Measurements from ENCODE around the gene MSRB3.
"Not testable (repeated sequence)": the region's sequence is repeated elsewhere in the genome, so short reads cannot be mapped to it uniquely, and the experiment has no call there.

MSRB3 gene

DNA sequence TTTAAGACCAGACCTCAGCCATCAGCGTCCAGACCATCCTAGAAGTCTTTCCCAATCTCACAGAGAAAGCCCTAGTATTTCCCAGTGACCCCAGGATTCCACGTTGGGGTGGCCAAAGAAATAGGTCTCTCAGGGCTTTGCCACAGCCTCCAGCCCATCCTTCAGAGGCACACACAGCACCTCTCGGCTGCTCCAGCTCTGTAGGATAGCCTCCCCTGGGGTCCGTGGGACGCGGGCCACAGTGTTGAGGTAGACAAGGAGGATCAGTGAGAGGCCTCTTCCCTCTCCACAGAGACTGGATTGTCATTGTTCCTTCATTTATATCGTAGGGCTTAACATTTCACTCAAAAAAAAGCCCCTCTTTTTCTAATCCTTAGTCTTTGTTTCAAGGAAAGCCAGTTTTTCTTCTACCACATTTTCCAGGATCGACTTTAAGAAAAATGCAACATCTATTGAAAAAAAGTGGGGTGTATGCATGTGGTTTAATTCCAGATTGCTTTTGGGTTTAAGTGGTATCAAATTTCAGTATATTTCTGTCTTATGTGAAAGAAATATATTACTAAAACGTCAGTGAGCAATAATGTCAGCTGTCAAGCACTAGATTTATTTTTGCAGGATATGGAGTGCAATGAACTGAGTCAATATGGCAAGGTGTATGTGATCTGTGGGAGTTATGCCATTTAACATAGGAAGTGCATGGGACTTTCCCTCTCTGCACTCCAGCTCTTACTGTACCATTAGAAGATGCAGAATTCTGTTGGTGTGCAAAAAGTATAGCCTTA lies 187.5 kb downstream of the MSRB3 start:
- H3K27ac ChIP-seq = no peak overlapping the region
- no peak for DNase-seq
- in situ Hi-C loops (cut with HindIII; ENCODE audit: low pct_ligation_motif_present, low sequenced_read_pairs) = no loop called here
- H3K27me3 ChIP-seq (replicated peaks) = no peaks in the 10 kb centered on the region
- TF ChIP-seq, protein P1, sequence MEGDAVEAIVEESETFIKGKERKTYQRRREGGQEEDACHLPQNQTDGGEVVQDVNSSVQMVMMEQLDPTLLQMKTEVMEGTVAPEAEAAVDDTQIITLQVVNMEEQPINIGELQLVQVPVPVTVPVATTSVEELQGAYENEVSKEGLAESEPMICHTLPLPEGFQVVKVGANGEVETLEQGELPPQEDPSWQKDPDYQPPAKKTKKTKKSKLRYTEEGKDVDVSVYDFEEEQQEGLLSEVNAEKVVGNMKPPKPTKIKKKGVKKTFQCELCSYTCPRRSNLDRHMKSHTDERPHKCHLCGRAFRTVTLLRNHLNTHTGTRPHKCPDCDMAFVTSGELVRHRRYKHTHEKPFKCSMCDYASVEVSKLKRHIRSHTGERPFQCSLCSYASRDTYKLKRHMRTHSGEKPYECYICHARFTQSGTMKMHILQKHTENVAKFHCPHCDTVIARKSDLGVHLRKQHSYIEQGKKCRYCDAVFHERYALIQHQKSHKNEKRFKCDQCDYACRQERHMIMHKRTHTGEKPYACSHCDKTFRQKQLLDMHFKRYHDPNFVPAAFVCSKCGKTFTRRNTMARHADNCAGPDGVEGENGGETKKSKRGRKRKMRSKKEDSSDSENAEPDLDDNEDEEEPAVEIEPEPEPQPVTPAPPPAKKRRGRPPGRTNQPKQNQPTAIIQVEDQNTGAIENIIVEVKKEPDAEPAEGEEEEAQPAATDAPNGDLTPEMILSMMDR (IDR thresholded peaks at IDR 0.05; ENCODE audit: low read depth, low read length, missing control alignments) = no peak
- no peak overlapping the region for H3K4me3 ChIP-seq (ENCODE audit: low read depth, low read length)
- no peaks in the 10 kb centered on the region for H3K36me3 ChIP-seq (replicated peaks)

DNA sequence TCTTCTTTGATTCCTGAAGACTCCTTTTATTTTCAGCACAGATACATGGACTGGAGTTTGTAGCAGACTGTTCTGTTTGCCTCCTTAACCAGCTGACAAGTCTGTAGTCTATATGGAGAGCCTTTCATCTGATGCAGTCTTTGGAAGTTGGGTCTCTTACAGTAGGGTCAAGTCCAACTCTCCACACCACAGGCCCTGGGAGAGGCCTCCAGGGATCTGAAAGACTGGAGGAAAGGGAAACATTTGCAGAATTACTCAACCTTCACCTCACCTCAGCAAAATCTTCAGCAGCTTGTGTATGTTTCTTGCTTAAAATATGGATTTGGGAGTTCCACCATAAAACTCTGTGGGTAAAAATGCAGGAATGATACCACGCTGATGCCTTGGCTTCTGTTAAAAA lies 188.4 kb downstream of the MSRB3 start:
- DNase-seq = no peak
- no peak overlapping the region for H3K27ac ChIP-seq
- no peak overlapping the region for H3K4me3 ChIP-seq (ENCODE audit: low read depth, low read length)
- in situ Hi-C loops (cut with HindIII; ENCODE audit: low pct_ligation_motif_present, low sequenced_read_pairs) = no loop called here
- H3K27me3 ChIP-seq (replicated peaks) = no peaks in the 10 kb centered on the region
- H3K36me3 ChIP-seq (replicated peaks) = no peaks in the 10 kb centered on the region
- TF ChIP-seq, protein P1 (IDR thresholded peaks at IDR 0.05; ENCODE audit: low read depth, low read length, missing control alignments) = no peak

DNA sequence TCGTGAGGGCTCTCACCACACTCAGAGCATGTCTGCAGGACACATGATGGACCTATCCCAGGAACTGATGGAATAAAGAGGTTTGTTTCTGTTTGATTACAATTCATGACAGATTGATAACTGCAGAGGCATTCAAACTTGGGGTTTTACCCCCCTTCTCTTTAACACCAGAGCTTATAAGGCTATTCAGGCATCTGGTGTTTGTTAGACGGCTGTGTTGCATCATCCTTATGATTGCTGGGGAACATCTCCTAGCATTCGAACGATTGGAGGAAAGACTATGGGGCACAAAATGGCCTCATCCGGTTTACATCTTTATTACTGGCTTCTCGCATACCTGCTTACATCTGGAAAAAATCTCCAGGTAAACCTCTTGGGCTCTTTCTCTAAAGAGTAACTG lies 191.8 kb downstream of the MSRB3 start:
- H3K36me3 ChIP-seq (replicated peaks) = no peaks in the 10 kb centered on the region
- in situ Hi-C loops (cut with HindIII; ENCODE audit: low pct_ligation_motif_present, low sequenced_read_pairs) = no loop called here
- TF ChIP-seq, protein P1 (IDR thresholded peaks at IDR 0.05; ENCODE audit: low read depth, low read length, missing control alignments) = no peak
- no peak for DNase-seq
- H3K4me3 ChIP-seq (ENCODE audit: low read depth, low read length) = no peak overlapping the region
- no peak overlapping the region for H3K27ac ChIP-seq
- H3K27me3 ChIP-seq (replicated peaks) = no peaks in the 10 kb centered on the region

DNA sequence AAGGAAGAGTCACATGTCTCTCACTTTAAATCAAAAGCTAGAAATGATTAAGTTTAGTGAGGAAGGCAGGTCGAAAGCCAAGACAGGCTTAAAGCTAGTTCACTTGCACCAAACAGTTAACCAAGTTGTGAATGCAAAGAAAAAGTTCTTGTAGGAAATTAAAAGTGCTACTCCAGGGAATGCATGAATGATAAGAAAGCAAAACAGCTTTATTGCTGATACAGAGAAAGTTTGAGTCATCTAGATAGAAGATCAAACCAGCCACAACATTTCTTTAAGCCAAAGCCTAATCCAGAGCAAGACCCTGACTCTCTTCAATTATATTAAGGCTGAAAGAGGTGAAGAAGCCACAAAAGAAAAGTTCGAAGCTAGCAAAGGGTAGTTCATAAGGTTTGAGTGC lies 193.6 kb downstream of the MSRB3 start:
- TF ChIP-seq, protein P1 (IDR thresholded peaks at IDR 0.05; ENCODE audit: low read depth, low read length, missing control alignments) = no peak
- Histone ChIP-seq H3K4me3 (ENCODE audit: low read depth, low read length) (no peak overlapping the region), H3K27me3 (replicated peaks) (no peaks in the 10 kb centered on the region), H3K36me3 (replicated peaks) (no peaks in the 10 kb centered on the region), H3K27ac (no peak overlapping the region)
- no peak for DNase-seq
- in situ Hi-C loops (cut with HindIII; ENCODE audit: low pct_ligation_motif_present, low sequenced_read_pairs) = no loop called here

DNA sequence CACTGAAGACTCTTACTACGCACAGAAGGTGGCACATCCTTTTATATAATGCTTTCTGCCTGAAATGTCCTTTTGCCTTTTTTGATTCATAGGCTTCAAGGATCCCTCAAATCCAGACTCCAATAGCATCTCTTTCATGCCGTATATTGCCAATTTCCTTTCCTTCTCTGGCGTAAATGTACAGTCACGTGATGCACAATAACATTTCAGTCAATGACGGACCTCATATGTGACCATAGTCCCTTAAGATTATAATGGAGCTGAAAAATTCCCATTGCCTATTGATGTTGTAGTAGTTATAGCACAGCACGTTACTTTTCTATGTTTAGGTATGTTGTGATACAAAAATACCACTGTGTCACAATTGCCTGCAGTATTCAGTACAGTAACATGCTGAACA lies 196.3 kb downstream of the MSRB3 start:
- TF ChIP-seq, protein P1 (IDR thresholded peaks at IDR 0.05; ENCODE audit: low read depth, low read length, missing control alignments) = no peak
- Histone ChIP-seq H3K27me3 (replicated peaks) (no peaks in the 10 kb centered on the region), H3K4me3 (ENCODE audit: low read depth, low read length) (no peak overlapping the region), H3K27ac (no peak overlapping the region), H3K36me3 (replicated peaks) (no peaks in the 10 kb centered on the region)
- no peak for DNase-seq
- in situ Hi-C loops (cut with HindIII; ENCODE audit: low pct_ligation_motif_present, low sequenced_read_pairs) = no loop called here

DNA sequence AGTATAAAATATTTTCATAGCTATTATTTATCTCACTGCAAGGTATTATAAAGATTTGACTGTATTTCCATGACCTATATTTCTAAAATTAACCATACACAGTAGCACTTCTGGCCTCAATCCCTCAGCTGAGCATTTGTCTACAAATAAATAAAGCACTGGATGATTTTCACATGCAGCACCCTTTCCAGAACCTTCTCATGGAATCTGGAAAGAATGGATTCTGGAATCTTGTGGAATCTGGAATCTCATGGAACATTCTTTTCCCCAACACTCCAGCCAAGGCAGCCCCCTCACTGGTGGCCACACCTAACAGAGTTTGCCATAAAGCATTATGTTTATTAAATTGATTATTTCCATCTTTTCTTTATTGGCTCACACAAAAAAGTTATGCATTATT lies 199.2 kb downstream of the MSRB3 start:
- H3K27ac ChIP-seq = no peak overlapping the region
- TF ChIP-seq, protein P1 (IDR thresholded peaks at IDR 0.05; ENCODE audit: low read depth, low read length, missing control alignments) = no peak
- no peak overlapping the region for H3K4me3 ChIP-seq (ENCODE audit: low read depth, low read length)
- H3K27me3 ChIP-seq (replicated peaks) = no peaks in the 10 kb centered on the region
- DNase-seq = no peak
- no peaks in the 10 kb centered on the region for H3K36me3 ChIP-seq (replicated peaks)
- in situ Hi-C loops (cut with HindIII; ENCODE audit: low pct_ligation_motif_present, low sequenced_read_pairs) = no loop called here

DNA sequence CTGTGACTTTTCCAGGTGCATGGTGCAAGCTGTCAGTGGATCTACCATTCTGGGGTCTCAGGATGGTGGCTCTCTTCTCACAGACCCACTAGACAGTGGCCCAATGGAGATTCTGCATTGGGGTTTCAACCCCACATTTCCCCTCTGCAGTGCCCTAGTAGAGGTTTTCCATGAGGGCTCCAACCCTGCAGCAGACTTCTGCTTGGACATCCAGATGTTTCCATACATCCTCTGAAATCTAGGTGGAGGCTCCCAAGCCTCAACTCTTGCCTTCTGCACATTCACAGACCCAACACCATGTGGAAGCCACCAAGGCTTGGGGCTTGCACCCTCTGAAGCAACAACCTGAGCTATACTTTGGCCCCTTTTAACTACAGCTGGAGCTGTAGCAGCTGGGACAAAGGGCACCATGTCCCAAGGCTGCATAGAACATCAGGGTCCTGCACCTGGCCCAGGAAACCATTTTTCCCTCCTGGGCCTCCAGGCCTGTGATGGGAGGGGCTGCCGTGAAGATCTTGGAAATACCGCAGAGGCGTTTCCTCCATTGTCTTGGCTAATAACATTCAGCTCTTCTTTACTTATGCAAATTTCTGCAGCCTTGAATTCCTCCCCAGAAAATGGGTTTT lies 205.5 kb downstream of the MSRB3 start:
- H3K36me3 ChIP-seq (replicated peaks); H3K27me3 ChIP-seq (replicated peaks); H3K27ac ChIP-seq; H3K4me3 ChIP-seq (ENCODE audit: low read depth, low read length); DNase-seq; in situ Hi-C loops (cut with HindIII; ENCODE audit: low pct_ligation_motif_present, low sequenced_read_pairs): not testable (repeated sequence)

Data from brain microvascular endothelial cell (primary cell).